Subcutaneous adipose tissue (tissue), 4 donors: Measurements from ENCODE around the gene AGBL4. TPM values are rescaled to one million over a fixed set of nuclear protein-coding genes. Genes with fewer than 3 reads are reported as not detected.

Source experiments
- total RNA-seq, 4 donors: library from RNA; depleted of rRNA; stranded (reverse); fragments of >200 nt; gene quantifications; one replicate each; pipeline ENCODE4 v1.1.0, GENCODE V29; 2016
- TF ChIP-seq, protein P1 (sequence below): fragments of 450-650 bp; IDR thresholded peaks from one replicate; pipeline ENCODE4 v1.5.1; 2016; ENCODE audit warnings: low read depth, mild to moderate bottlenecking, control low read depth, antibody characterized with exemption, moderate library complexity

The AGBL4 gene
- total RNA-seq, 4 donors from 2014 or later = 0.16 to 3.6 (median 0.59) TPM

DNA sequence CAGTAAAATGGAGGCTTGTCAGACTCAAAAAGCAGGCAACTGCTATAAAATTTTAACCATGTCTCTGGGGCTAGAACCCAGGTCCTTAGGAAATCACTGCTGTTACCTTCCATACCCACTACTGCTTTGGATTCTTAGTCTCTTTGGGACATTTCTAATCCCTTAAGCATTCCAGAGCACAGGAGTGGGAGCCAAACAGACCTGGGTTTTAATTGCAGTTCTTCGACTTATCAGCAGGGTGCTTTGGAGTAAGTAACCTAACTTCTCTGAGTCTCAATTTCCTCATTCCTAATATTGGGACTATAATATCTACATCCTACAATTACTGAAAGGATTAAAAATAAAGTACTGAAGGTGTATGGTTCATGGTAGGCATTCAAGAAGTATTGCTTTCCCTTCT lies 1086.0 kb downstream of the AGBL4 start:
- TF ChIP-seq, protein P1, sequence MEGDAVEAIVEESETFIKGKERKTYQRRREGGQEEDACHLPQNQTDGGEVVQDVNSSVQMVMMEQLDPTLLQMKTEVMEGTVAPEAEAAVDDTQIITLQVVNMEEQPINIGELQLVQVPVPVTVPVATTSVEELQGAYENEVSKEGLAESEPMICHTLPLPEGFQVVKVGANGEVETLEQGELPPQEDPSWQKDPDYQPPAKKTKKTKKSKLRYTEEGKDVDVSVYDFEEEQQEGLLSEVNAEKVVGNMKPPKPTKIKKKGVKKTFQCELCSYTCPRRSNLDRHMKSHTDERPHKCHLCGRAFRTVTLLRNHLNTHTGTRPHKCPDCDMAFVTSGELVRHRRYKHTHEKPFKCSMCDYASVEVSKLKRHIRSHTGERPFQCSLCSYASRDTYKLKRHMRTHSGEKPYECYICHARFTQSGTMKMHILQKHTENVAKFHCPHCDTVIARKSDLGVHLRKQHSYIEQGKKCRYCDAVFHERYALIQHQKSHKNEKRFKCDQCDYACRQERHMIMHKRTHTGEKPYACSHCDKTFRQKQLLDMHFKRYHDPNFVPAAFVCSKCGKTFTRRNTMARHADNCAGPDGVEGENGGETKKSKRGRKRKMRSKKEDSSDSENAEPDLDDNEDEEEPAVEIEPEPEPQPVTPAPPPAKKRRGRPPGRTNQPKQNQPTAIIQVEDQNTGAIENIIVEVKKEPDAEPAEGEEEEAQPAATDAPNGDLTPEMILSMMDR = no peak

DNA sequence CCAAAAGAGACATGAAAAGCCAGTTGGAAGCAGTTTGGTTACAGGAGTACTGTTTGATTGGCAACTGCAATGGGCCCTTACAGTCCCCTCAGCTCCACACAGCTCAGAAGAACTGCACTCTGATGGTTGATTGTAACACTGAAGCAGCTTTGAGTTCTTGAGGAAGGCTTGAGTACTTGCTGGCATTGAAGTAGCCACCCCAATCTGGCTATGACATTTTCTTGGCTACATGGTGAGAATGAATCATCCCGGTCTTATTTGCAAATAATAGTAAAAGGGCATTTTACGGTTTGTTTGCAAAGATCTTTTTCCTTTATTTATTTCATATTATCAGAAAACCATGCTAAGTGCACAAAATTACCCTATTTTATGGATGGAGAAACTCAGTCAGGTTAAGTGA lies 1087.3 kb downstream of the AGBL4 start:
- TF ChIP-seq, protein P1 = no peak

DNA sequence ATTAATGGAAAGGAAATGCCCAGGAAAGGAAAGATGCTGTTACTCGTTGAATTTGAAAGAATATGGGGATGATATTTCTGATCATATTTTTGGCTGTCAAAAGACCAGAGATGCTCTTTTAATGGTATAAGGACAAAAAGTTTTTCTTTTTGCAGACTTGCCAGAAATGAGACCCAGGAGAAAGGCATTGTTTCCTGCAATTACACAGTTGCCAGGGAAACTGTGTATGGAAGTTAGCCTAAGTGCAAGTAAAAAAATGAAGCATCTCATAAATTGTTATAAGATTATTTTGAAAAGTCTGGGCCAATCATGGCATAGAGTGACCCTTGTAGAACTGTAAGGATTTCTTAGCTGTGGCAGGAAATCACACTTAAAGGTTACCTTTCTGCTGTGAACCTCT lies 1091.4 kb downstream of the AGBL4 start:
- TF ChIP-seq, protein P1 = no peak

DNA sequence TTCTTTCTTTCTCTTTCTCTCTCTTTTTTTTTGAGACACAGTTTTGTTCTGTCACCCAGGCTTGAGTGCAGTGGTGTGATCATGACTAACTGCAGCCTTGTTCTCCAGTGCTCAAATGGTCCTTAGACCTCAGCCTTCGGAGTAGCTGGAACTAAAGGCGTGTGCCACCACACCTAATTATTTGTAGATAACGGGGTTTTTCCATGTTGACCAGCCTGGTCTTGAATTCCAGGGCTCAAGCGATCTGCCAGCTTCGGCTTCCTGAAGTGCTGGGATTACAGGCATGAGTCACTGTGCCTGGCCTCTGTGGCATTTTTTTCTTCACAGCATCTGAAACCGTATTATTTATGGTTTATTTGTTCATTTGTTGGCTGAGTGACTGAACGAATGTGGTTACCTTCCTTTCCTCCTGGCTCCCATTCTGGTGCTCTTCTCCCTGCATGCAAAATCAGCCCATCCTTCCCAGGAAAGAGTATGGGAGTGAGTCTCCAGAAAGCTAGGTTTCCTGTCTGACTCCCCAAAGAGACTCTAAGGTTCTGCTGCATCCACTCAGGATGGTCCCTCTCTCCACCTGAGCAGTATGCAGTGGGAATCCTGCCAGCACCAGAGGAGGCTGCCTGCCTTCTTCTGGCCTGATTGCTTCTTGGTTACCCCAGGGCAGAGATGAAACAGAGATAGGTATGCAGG lies 1092.1 kb downstream of the AGBL4 start:
- TF ChIP-seq, protein P1 = no peak

DNA sequence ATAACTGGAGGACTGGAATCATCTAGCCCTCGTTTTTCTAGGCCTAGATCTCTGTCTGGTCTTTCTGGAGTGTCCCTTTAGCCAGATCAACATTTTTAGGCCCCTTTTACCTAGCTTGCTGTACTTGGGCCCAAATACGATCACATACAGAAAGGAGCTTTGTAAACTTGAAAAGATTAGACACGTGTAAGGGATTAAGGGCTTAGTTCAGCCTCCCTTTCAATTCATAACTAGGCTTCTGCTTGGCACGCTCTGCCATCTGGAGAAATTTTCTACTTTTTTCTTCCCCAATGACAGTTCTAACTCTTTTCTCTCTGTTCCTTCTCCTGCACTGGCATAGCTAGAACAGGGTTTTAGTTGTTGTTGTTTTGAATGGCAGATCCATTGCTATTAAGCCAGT lies 1093.7 kb downstream of the AGBL4 start:
- TF ChIP-seq, protein P1 = no peak

DNA sequence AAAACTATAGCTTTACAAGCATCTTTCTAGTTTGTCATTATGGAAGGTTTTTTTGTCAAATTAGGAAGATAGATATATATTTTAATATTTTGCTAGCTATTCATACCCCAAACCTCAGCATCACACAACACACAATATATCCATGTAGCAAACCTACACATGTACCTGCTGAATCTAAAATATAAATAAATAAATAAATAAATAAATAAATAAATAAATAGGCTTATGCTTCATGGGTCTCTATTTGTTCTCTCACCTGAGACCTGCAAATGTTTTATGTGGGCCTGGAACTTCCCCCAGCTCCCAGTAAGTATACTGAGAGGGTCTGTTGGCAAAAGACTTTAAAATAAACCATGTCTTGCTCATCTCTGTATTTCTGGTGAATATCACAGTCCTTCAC lies 1099.7 kb downstream of the AGBL4 start:
- TF ChIP-seq, protein P1 = no peak

DNA sequence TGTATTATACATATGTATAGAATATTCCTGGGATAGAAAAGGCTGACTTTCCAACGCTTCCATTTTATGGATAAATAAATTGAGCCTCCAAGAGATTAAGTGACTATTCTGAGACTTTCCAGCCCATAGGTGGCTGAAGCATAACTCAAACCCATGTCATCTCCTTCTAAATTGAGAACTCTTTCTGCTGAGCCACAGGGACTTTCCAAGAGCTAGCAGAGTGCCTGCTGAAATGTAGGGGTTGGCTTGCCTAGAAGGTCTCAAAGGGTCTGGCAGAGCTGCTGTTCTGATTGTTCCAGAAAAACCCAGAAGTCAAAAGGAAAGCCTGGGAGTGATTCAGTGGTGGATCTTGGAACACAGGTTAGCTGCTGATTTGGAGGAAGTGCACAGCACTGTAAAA lies 1100.6 kb downstream of the AGBL4 start:
- TF ChIP-seq, protein P1 = no peak
